Breast epithelium (tissue), 3 donors: ENCODE data around the gene PTTG1IP.

ENCODE experiments used
- POLR2A ChIP-seq: fragments of 450-650 bp; IDR thresholded peaks from one replicate; pipeline ENCODE4 v1.6.1; 2016; ENCODE audit warnings: antibody characterized with exemption, mild to moderate bottlenecking, moderate library complexity
- POLR2AphosphoS5 ChIP-seq, 3 donors: sonication (generic); formaldehyde crosslinking; IDR thresholded peaks; one replicate each; pipeline ENCODE4 v1.6.1; 2017; ENCODE audit warnings: antibody characterized with exemption in 3 of 3
- TF ChIP-seq, protein P1 (sequence below), 3 donors: fragments of 450-650 bp; IDR thresholded peaks; one replicate each; pipeline ENCODE4 v1.5.1; 2016 to 2017; ENCODE audit warnings: antibody characterized with exemption in 3 of 3, mild to moderate bottlenecking in 3 of 3, moderate library complexity in 3 of 3

GRCh38 chr21:44838039-44838895 is 35.2 kb downstream of the PTTG1IP start:
- TF ChIP-seq, protein P1, sequence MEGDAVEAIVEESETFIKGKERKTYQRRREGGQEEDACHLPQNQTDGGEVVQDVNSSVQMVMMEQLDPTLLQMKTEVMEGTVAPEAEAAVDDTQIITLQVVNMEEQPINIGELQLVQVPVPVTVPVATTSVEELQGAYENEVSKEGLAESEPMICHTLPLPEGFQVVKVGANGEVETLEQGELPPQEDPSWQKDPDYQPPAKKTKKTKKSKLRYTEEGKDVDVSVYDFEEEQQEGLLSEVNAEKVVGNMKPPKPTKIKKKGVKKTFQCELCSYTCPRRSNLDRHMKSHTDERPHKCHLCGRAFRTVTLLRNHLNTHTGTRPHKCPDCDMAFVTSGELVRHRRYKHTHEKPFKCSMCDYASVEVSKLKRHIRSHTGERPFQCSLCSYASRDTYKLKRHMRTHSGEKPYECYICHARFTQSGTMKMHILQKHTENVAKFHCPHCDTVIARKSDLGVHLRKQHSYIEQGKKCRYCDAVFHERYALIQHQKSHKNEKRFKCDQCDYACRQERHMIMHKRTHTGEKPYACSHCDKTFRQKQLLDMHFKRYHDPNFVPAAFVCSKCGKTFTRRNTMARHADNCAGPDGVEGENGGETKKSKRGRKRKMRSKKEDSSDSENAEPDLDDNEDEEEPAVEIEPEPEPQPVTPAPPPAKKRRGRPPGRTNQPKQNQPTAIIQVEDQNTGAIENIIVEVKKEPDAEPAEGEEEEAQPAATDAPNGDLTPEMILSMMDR (IDR thresholded peaks at IDR 0.05), result no peak
- TF ChIP-seq POLR2AphosphoS5 (IDR thresholded peaks at IDR 0.05) (no peak), POLR2A (no peak)
